HG03354 (cell line): ENCODE results near the gene SLC9A9.

Experiments used
- ATAC-seq: cut with Tn5 transposase; IDR thresholded peaks from one replicate; pipeline ENCODE4 v1.9.1; 2021; ENCODE audit warnings: mild to moderate bottlenecking; ENCODE audit not compliant: unreplicated experiment, poor library complexity, severe bottlenecking

SLC9A9 gene

DNA sequence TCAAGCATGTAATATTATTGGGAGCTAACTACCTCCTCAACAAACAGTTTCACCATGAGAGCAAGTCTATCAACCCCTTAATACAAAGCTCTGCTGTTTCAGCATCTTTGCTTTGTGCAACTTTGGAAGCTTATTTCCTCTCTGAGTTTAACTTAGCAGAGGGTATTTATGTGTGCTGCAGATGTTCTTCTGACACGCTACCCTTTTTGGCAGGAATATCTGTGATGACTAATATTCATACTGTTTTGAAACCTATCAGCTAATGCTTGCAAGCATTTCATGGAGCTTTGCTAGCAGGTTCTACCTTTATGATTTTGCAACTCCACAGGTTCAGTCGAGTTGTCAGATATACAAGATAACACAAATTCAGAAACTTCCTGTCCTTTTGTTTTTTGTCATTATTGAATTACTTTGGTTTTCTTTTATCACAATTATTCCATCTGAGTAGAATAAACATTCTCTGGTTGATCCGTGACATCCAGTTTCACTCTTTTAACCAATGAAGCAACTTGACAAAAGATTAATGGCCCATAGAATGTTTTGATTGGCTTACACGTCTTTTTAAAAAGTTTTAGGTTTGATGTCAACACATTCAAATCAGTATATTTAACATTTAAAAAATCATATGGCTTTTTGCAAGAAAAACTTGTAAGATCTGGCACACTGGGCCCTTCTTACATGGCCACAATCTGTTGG lies 1.7 kb upstream of the SLC9A9 start:
- ATAC-seq, result peak; percentile 38

DNA sequence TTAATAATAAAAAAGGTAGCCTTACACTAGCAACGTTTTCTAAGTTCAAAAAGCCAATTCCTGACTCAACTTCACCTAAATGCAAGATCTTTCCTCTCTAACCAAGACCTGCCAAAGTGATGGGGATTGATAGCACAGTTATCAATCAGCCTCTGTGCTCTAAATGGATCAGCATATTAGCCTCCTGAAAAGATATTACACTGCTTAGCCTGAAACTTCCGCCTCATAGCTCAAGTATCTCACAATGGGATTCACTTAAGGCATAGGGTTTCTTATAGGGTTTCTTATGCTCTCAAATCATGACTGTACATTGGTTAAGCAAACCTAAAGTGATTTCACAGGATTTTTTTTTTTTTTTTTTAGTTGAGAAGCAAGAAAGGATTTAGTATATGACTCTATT lies 436 bp upstream of the SLC9A9 start:
- peak; percentile 2 for ATAC-seq

DNA sequence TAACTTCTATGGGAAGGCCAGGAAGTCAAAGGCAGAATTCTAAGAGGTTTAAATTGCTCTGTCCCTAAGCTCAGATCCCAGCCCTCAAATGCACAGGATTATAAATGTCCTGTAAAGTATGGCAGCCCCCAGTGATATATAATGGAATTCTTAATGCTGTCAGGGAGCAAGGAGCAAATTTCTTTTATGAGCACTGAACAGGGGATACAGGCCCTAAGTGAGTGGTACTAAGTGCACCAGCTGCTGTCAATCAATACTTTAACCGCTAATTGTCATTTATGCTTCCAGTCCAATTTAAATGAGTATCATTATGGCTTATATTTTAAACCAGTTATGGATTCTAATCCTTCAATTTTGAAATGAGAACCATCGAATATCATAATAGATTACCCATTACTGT lies 4.7 kb downstream of the SLC9A9 start:
- no peak for ATAC-seq

DNA sequence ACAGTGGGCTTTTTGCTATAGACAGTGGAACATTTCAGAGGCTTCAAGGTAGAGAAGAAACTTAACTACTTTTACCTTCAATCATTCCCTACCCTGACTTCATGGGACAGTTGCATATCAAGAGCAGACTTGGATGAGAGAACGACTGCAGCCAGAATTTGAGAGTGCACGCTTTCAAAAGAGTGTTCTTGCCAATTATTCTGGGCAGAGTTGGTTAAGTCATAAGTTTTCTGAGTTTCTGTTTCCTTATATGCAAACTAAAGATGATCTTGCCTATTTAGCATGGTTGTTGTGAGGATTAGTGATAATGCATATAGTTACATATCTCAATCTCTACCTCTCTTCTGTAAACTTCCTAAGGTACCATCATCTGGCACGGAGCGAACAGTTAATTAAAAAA lies 7.6 kb downstream of the SLC9A9 start:
- ATAC-seq, result no peak

DNA sequence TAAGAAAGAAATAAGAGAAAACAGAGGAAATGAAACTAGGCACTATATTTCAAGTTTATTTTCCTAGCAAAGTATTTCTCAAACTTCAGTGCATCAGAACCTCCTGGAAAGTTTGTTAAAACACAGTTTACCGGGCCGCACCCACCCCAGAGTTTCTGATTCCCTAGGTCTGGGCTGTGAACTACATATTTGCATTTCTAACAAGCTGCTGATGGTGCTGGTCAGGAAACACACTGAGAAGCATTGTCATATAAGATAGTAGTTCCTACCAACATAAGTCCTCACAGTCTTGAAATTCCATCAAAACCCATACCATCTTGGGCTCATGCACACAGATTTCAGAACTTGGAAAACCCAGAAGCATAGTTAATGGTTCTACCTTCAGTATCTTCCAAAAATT lies 8.3 kb downstream of the SLC9A9 start:
- peak; percentile 53 for ATAC-seq

DNA sequence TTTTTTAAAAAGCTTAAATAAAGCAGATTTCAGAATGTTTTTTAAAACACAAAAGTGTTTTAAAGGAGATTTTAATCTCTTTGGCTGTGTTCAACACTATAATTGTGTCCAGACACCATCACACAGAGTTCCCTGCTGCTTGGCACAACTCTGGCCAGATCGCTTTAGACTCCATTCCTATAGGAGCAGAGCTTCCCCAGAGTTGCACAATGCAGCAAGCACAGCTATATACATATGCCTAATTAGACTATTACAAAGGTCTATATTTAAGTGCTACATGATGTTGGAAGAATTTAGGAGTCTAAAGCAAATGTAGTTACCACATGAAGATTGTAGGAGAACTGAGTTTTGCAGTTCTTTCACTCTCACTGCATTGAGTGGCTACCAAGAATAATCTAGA lies 11.2 kb downstream of the SLC9A9 start:
- ATAC-seq, result no peak

DNA sequence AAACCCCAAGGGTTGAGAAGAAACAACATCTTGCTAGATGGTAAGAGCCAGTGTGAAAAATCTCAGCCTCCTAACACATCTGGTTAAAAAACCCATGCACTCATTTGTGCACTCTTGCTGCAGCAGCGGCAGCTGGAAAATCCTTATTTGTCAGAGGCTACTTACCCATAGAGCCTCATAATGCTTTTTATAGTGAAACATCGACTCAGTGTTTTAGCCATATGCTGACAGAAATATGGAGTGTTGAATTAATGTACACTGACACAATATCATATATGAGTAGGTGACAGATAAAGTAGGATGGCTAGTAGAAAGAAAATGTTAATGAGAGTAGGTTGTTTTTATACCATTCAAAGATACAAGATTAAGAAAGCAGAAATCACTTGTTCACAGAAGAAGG lies 13.0 kb downstream of the SLC9A9 start:
- ATAC-seq, result no peak

DNA sequence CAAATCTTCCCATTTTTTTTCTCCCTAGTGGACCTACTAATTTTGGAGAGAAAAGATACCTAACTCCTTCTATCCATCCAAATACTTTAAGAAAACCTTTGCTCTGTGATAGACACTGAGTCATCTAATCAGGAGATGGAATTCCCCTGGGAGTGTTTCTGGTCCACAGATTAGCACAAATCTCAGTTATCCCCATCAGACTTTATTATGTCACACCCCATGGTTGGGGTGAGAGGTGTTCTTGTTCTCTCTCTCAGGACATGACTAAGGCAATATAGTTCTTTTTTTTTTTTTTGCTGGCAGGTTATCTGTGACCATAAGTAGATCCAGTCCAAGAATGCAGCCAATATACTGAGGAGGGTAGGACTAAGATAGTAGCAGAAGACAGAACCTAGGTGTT lies 15.8 kb downstream of the SLC9A9 start:
- ATAC-seq, result peak; percentile 40

DNA sequence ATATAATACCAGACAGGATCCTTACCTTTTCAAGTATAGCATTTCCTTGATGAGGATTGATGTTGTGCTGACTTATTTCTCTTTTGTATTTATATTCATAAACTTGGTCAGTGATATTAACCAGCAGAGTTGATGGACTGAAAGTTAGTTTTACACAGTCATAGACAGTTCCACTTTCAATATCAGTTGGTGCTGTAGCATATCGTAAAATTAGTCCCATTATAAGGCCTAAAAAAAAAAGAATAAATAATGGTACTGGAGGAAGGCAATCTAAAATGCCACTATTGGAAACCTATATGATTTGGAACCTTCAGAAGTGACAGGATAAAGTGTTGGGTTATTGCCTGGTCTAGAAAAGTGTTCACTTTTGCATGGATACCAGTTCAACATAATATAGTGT lies 16.3 kb downstream of the SLC9A9 start:
- ATAC-seq, result peak; percentile 86

DNA sequence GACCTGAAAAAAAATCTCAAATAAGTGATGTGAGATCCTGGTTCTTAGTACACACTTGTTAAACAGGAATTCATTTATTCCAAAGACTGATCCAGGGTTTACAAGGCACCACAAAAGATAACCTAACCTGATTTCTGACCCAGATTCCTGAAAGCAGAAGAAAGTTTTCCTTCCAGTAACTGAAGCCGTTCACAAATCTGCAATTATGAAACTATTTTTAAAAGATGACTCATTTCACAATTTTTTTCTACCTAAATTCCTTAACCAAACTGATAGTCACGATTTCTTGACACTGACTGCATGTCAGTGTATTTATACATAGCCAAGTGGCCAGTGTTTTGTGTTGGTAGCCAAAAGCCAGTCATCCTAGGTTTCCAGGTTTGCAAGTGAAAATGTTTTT lies 17.1 kb downstream of the SLC9A9 start:
- peak; percentile 47 for ATAC-seq

DNA sequence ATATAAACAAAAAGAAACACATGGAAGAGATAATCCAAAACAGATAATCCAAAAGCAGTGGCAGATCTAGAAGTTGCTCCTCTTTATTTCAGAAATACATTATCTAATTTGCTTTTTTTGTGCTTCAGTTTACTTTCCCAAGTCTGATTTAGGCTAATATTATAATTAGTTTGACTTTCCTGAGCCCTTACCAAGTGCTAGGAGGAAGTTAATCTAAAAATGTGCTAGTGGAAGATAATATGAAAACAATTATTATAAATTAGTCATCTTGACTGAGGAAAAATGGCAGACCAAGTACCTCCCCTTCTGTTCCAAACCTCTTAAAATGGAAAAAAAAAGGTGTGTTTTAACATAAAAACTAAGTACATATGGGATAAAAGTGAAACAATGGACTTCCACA lies 17.5 kb downstream of the SLC9A9 start:
- no peak for ATAC-seq

DNA sequence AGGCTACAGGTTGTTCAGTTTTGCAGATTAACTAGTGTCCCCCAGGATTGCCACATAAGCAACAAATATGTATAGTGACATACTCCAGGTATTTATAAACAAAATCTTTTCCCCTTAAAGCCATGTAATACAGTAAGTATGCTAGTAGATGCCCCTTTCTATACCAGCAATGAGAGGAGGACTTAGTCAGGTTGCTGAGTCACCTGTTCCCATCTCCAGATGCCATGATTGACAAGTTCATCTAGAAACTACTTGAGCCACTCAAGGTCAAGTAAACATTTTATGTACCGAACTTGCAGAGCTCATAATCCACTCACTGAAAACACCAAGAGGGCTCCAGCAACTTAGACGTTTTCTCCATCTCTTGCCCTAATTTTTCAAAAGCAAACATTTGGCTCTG lies 18.2 kb downstream of the SLC9A9 start:
- no peak for ATAC-seq

DNA sequence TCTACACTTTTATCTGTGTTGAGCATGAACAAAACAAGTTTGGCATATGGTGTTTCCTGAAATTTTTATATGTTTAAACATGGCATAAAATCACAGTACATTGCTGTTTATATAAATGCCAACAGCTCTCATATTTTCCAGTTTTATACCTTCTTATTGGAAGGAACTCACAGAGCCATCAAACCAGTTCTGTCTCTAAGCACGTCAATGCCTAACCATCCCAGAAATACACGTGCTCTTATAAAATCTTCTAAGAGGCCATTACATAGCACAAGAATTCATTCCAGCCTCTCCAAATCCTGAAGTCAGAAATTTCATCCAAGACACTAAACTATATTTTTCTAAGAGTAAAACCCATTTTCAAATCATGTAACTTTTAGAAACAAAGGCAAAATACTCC lies 20.8 kb downstream of the SLC9A9 start:
- no peak for ATAC-seq

DNA sequence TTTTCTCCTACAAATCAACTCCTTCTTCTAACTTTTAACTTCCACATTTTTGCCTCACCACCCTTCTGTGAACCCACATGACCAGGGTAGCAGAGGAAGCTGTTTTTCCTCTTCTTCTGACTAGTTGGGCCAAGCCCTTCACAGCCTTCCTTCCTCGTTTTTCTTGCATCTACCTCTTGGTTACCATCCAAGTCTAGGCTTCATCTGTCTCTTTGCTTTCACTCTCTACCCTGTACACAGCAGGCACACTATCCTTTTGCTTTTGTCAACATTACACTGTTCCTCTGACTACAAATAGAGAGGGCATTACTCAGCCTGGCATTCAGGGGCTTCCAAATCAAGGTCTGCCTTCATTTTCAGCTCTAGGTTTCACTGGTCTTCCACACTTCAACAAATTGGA lies 22.0 kb downstream of the SLC9A9 start:
- no peak for ATAC-seq

DNA sequence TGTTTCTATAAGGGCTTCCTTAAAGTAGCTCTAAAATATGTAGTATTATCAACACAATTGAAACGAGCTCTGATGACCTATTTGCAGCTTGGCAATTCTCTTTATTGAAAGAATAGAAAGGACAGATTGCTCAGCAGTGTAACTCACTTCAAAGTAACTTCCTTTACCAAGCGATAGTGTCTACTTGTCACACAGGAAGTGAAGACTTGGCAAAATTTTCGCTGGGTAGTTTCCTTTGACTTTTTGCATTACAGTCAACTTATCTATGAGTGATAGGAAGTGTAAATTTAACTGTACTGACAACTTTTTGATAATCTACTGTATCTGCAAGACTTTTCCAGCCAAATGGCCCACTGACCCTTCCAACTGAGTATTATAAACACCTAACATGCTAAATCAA lies 22.8 kb downstream of the SLC9A9 start:
- ATAC-seq, result peak; percentile 79

DNA sequence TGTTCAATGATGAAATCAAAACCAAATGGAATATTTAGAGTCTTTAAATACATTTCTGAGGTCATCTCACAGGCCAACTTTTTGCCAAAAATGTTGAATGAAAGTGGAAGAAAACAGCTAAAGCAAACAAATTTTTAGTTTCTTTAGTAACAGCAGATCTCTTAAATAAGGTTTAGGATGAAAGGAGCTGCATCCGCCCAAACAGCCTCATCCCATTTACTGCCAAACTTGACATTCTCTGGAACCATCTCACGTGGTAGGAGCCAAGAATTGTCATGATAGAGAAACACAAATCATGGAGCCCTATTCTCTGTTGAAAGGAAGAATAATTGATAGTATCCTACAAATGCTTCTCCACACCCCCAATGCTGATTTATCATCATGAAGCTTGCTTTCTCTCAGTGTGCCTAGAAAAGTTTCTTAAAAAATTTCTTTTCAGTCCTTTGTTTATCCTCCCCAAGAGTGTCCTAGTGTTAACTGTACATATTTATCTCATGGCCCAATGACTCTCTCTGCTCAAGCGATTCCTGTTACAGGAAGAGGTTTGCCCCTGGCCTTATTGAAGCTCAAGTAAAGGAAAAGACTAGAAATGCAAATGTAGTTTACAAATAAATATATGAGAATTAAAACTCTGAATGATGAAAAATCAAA lies 23.4 kb downstream of the SLC9A9 start:
- ATAC-seq, result no peak

DNA sequence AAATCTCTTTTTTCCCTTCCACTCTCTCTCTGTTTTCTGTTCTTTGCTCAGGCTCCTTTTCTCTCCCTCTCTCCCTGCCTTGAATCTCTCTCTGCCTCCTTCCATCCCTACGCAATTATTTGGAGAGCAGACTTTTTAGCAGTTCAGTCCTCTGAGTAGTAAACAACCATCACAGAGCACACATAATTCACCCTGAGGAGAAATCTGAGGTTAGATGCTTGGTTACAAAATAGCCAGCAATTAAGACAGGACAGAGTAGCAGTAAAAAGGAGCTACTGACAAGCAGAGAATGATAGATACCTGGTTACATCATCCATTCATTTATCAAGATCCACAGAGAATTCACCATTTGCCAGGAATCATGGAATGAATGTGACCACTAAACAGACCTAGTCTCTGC lies 25.5 kb downstream of the SLC9A9 start:
- no peak for ATAC-seq

DNA sequence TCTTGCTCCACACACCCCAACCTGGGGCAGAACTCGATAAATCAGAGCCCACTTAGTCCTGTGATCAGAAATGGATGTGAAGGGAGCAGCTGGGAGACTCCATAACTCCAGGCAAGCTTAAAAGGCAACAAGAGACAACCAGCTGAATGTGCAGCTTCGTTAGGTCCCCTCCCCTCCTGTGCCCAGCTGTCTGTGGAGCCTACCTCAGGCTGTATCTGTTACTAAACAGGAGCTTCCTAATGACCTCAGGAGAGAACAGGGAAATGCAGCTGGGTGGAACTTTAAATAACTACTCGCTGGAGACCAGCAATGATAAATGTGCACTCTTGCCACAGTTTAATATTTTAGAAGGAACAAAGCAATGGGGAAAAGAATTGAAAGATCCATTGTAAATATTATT lies 25.9 kb downstream of the SLC9A9 start:
- no peak for ATAC-seq

DNA sequence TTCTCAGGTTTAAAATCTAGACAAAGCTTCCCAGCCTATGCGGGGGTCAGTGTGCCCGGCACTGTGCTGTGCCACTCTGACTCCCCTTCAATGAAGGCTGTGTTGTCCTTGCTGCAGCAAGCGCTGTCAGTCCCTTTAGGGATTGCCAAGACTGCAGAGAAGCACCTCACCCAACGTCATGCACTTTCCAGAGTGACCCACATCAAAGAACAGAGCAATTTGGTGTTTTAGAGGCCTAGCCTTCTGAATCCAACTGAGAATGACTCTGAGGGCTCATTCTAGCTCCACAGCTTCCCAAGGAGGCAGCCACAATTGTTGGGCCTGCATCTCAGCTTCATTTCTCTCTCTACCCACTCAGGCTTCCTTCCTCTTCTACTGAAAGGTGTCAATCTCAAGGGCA lies 26.4 kb downstream of the SLC9A9 start:
- no peak for ATAC-seq

DNA sequence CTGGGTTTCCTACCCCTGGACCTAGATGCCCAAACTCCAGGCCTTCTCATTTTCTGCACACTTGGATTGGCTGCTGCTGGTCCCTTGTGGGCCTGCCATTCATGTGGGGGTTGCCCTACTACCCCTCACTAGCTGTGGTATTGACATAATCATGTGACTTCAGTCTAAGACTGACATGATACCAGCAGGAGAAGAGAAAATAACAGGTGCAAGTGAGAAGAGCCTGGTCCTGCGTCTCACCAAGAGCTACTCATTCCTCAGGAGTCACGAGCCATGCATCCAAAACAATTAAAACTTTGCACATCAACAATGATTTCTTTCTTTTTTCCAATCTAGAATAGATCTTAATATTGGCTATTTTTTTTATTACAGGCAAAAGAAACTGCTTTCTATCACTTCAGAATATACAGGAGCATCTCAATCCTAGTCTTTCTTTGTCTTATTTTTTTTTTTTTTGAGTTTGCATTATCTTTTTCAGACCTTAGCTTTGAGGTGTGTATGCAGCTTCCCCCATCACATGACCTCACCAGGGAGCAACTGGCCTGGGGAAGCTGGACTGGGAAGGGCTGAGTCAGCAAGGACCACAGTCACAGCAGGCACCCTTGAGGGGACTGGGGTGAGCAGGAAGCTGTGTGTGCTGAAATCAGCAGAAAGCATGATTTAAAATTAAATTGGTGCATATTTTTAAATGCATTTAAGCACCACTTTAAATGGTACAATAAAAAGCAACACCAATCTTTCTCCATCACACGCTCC lies 27.6 kb downstream of the SLC9A9 start:
- no peak for ATAC-seq

DNA sequence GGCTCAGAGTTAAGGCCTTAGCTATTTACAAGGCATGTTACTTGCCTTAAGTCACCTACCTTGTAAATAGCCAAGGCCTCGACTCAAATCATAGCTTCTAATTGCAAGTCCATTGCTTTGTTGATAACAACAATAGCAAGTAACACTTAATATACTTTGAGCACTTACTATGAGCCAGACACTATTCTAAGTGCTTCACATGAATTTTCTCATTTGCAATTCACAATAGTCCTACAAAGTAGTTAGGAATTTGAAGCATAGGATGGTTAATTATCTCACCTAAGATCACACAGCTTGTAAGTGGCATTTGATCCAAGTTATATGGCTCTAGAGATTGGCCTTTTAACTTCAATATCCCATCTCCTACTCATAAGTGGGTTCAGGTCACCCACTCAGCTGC lies 28.4 kb downstream of the SLC9A9 start:
- ATAC-seq, result no peak
